Measurements from ENCODE around the gene STPG2. TPM values are rescaled to one million over a fixed set of nuclear protein-coding genes. Genes with fewer than 3 reads are reported as not detected.

The STPG2 gene
- total and polyA plus RNA-seq, 4 donors = 0.05 to 0.67 (median 0.28) TPM; not detected in 1

- TF ChIP-seq REST (IDR thresholded peaks at IDR 0.05) (no peak), GABPA (IDR thresholded peaks at IDR 0.05 in 1 of 2, conservative IDR thresholded peaks at IDR 0.05 in 1 of 2) (no peak)
Observed at GRCh38 chr4:97879942-97880341, 263.3 kb downstream of the STPG2 start (continued).

GRCh38 chr4:97868097-97868496 lies 275.2 kb downstream of the STPG2 start:
- peaks cover 2 to 26% (median 21%) of the 10 kb centered on the region in 4 donors for H3K4me1 ChIP-seq (ENCODE audit: control insufficient read depth in 4 of 4, insufficient read depth in 4 of 4, low read length in 3 of 4)
- no peaks in the 10 kb centered on the region for H3K36me3 ChIP-seq (ENCODE audit: control insufficient read depth in 4 of 4, insufficient read depth in 3 of 4, low read depth in 1 of 4, low read length in 3 of 4)
- WGBS = 59% methylated on average over 4 of the region's 4 CpGs
- H3K4me3 ChIP-seq (ENCODE audit: low read depth in 1 of 3, low read length in 3 of 3) = no peak overlapping the region
- no peak overlapping the region for H3K27ac ChIP-seq (ENCODE audit: low read depth in 1 of 2, low read length in 2 of 2)
- H3K9me3 ChIP-seq (ENCODE audit: control insufficient read depth in 4 of 4, low read length in 3 of 4) = no peaks in the 10 kb centered on the region
- TF ChIP-seq RAD21 (IDR thresholded peaks at IDR 0.05) = no peak
- TF ChIP-seq HNF4A (conservative IDR thresholded peaks at IDR 0.05) = no peak
- no peak for TF ChIP-seq ATF3 (IDR thresholded peaks at IDR 0.05)
- no peak for TF ChIP-seq RXRA (IDR thresholded peaks at IDR 0.05)
- no peak for TF ChIP-seq HNF4G (IDR thresholded peaks at IDR 0.05)
- no peak for TF ChIP-seq JUND (IDR thresholded peaks at IDR 0.05)
- no peak for TF ChIP-seq REST (IDR thresholded peaks at IDR 0.05)
- TF ChIP-seq NR2F2 (IDR thresholded peaks at IDR 0.05) = no peak
- no peak for TF ChIP-seq MAX (IDR thresholded peaks at IDR 0.05)
- TF ChIP-seq ZBTB33 (IDR thresholded peaks at IDR 0.05) = no peak
- no peak overlapping the region for H3K9ac ChIP-seq (ENCODE audit: low read depth in 1 of 2, low read length in 2 of 2)
- DNase-seq (ENCODE audit: low spot score) = no peak
- no peaks in the 10 kb centered on the region for H3K27me3 ChIP-seq (ENCODE audit: control insufficient read depth in 4 of 4, insufficient read depth in 4 of 4, low read length in 3 of 4)

All from liver (tissue), 9 donors.